Loucy (cell line): ENCODE results near the gene VAV2.

Experiments used
- H2AFZ ChIP-seq: fragments of 200-600 bp; sonication (generic); 2 replicates; pipeline ENCODE4 v1.6.0; 2016; ENCODE audit warnings: antibody characterized with exemption, mild to moderate bottlenecking, low read length, moderate library complexity
- H3F3A ChIP-seq: fragments of 200-600 bp; 2 replicates; pipeline ENCODE4 v1.6.0; 2016; ENCODE audit warnings: antibody characterized with exemption, low read depth, mild to moderate bottlenecking
- H3K27me3 ChIP-seq: fragments of 200-600 bp; sonication (generic); 2 replicates; pipeline ENCODE4 v1.6.1; 2014; ENCODE audit warnings: low read length, mild to moderate bottlenecking; ENCODE audit not compliant: insufficient read depth, poor library complexity, severe bottlenecking
- H3K36me3 ChIP-seq: fragments of 200-600 bp; sonication (generic); 2 replicates; pipeline ENCODE4 v1.6.1; 2016; ENCODE audit warnings: low read length; ENCODE audit not compliant: insufficient read depth
- H3K4me1 ChIP-seq: fragments of 200-600 bp; sonication (generic); 2 replicates; pipeline ENCODE4 v1.5.1; 2014; ENCODE audit warnings: low read length, mild to moderate bottlenecking; ENCODE audit not compliant: insufficient read depth, poor library complexity, severe bottlenecking
- H3K4me2 ChIP-seq: fragments of 200-600 bp; sonication (generic); 2 replicates; pipeline ENCODE4 v1.6.0; 2014; ENCODE audit warnings: antibody characterized with exemption, low read length, low read depth, mild to moderate bottlenecking; ENCODE audit not compliant: poor library complexity, severe bottlenecking
- H3K4me3 ChIP-seq: fragments of 200-600 bp; sonication (generic); 2 replicates; pipeline ENCODE4 v1.5.1; 2014; ENCODE audit warnings: low read length, mild to moderate bottlenecking, mixed read lengths; ENCODE audit not compliant: poor library complexity, severe bottlenecking
- H3K79me2 ChIP-seq: fragments of 200-600 bp; sonication (generic); 2 replicates; pipeline ENCODE4 v1.6.1; 2014; ENCODE audit warnings: low read length; ENCODE audit not compliant: insufficient read depth
- H3K9ac ChIP-seq: fragments of 200-600 bp; sonication (generic); 2 replicates; pipeline ENCODE4 v1.6.0; 2014; ENCODE audit warnings: mild to moderate bottlenecking, low read depth, low read length, moderate library complexity; ENCODE audit not compliant: poor library complexity, severe bottlenecking
- H3K9me2 ChIP-seq: fragments of 200-600 bp; sonication (generic); replicated peaks from 2 replicates; pipeline ENCODE4 v1.6.1; 2016; ENCODE audit warnings: low read depth, low read length, mixed read lengths
- H3K9me3 ChIP-seq: fragments of 200-600 bp; sonication (generic); 2 replicates; pipeline ENCODE4 v1.6.1; 2014; ENCODE audit warnings: mild to moderate bottlenecking, antibody characterized with exemption, low read length, low read depth; ENCODE audit not compliant: insufficient read depth
- H4K20me1 ChIP-seq: fragments of 200-600 bp; sonication (generic); 2 replicates; pipeline ENCODE4 v1.6.0; 2014; ENCODE audit warnings: antibody characterized with exemption, low read length, mild to moderate bottlenecking; ENCODE audit not compliant: insufficient read depth, poor library complexity, severe bottlenecking
- CTCF ChIP-seq: fragments of 200-600 bp; sonication (generic); conservative IDR thresholded peaks from 2 replicates; pipeline ENCODE4 v1.5.1; 2014; ENCODE audit warnings: mild to moderate bottlenecking, antibody characterized with exemption, low read length
- EZH2phosphoT487 ChIP-seq: fragments of 200-600 bp; IDR thresholded peaks from 2 replicates; pipeline ENCODE4 v1.6.1; 2018; ENCODE audit warnings: antibody characterized with exemption, mild to moderate bottlenecking, moderate library complexity, borderline replicate concordance

Gene VAV2

GRCh38 chr9:133929599-133929998, 62.5 kb downstream of the VAV2 start:
- Histone ChIP-seq H3K4me3 (no peak overlapping the region), H2AFZ (no peak overlapping the region), H4K20me1 (no peaks in the 10 kb centered on the region), H3K9me2 (no peaks in the 10 kb centered on the region), H3K4me2 (no peak overlapping the region), H3K9me3 (no peaks in the 10 kb centered on the region), H3K4me1 (no peaks in the 10 kb centered on the region), H3K9ac (no peak overlapping the region), H3K27me3 (no peaks in the 10 kb centered on the region), H3K36me3 (no peaks in the 10 kb centered on the region), H3K79me2 (no peaks in the 10 kb centered on the region), H3F3A (no peaks in the 10 kb centered on the region)
- TF ChIP-seq EZH2phosphoT487 (no peak), CTCF (no peak)

GRCh38 chr9:133928248-133928764, 63.8 kb downstream of the VAV2 start:
- H3K9me3 ChIP-seq, result no peaks in the 10 kb centered on the region
- H3F3A ChIP-seq, result no peaks in the 10 kb centered on the region
- H4K20me1 ChIP-seq, result no peaks in the 10 kb centered on the region
- H3K4me1 ChIP-seq, result no peaks in the 10 kb centered on the region
- H3K27me3 ChIP-seq, result no peaks in the 10 kb centered on the region
- no peak overlapping the region for H3K4me3 ChIP-seq
- H3K36me3 ChIP-seq, result no peaks in the 10 kb centered on the region
- H2AFZ ChIP-seq, result no peak overlapping the region
- TF ChIP-seq CTCF (no peak), EZH2phosphoT487 (no peak)
- no peaks in the 10 kb centered on the region for H3K79me2 ChIP-seq
- no peaks in the 10 kb centered on the region for H3K9me2 ChIP-seq
- no peak overlapping the region for H3K9ac ChIP-seq
- no peak overlapping the region for H3K4me2 ChIP-seq

GRCh38 chr9:133927041-133927440, 65.1 kb downstream of the VAV2 start:
- Histone ChIP-seq H2AFZ (no peak overlapping the region), H4K20me1 (no peaks in the 10 kb centered on the region), H3K4me3 (no peak overlapping the region), H3K79me2 (no peaks in the 10 kb centered on the region), H3K4me1 (no peaks in the 10 kb centered on the region), H3K36me3 (no peaks in the 10 kb centered on the region), H3K9ac (no peak overlapping the region), H3K9me3 (no peaks in the 10 kb centered on the region), H3K27me3 (no peaks in the 10 kb centered on the region), H3K9me2 (no peaks in the 10 kb centered on the region), H3F3A (no peaks in the 10 kb centered on the region), H3K4me2 (no peak overlapping the region)
- TF ChIP-seq CTCF, result no peak
- TF ChIP-seq EZH2phosphoT487, result no peak
